H1 (cell line): ENCODE data around the gene HMHB1. TPM values are rescaled to one million over a fixed set of nuclear protein-coding genes. Genes with fewer than 3 reads are reported as not detected.

Experiments
- CEBPB ChIP-seq: IDR thresholded peaks from 2 replicates; pipeline ENCODE4 v1.6.1; 2012; ENCODE audit warnings: low read depth, low read length
- FOSL1 ChIP-seq: IDR thresholded peaks from 2 replicates; pipeline ENCODE4 v1.6.1; 2011; ENCODE audit warnings: mild to moderate bottlenecking, low read depth, low read length, moderate library complexity; ENCODE audit not compliant: insufficient read depth
- HDAC6 ChIP-seq: IDR thresholded peaks from one replicate; pipeline ENCODE4 v1.7.1; 2012; ENCODE audit warnings: low read depth, mild to moderate bottlenecking, inconsistent platforms, low read length, moderate library complexity
- RFX5 ChIP-seq: IDR thresholded peaks from 2 replicates; pipeline ENCODE4 v1.6.1; 2011; ENCODE audit warnings: low read depth, low read length, improper control_type of control experiment, borderline replicate concordance
- TCF12 ChIP-seq: IDR thresholded peaks from 2 replicates; pipeline ENCODE4 v1.6.1; 2011; ENCODE audit warnings: low read depth, mild to moderate bottlenecking, low read length
- TEAD4 ChIP-seq: IDR thresholded peaks from 2 replicates; pipeline ENCODE4 v1.6.1; 2012; ENCODE audit warnings: low read depth, low read length, inconsistent platforms, mixed read lengths
- polyA plus RNA-seq, 7 experiments: library from polyadenylated mRNA; depleted of rRNA in 3 of 7; stranded (reverse) in 5 of 7; unstranded in 2 of 7; fragments of >200 nt in 5 of 7; fragments of 200-250 nt in 2 of 7; gene quantifications; 1 replicate in 5 of 7; 2 replicates in 1 of 7; 4 replicates in 1 of 7; pipeline versions ENCODE4 v1.2.1 to v1.2.3, GENCODE V29; 2011 to 2013; ENCODE audit warnings: missing spikeins in 2 of 7, mixed read lengths in 2 of 7
- total RNA-seq: library from RNA; stranded (reverse); fragmentation: NEBNext Ultra II Directional; extraction: Animal tissue kit (Norgen Biotek cat#: 25700); gene quantifications from 2 replicates; pipeline ENCODE4 v1.2.1, GENCODE V29; 2021
- TF ChIP-seq, protein P1 (sequence below): IDR thresholded peaks from 2 replicates; pipeline ENCODE4 v1.6.1; 2012; ENCODE audit warnings: inconsistent platforms
- TF ChIP-seq, protein P2 (sequence below): IDR thresholded peaks from 2 replicates; pipeline ENCODE4 v1.6.1; 2012; ENCODE audit warnings: low read length, inconsistent platforms

The HMHB1 gene
- total and polyA plus RNA-seq, 2 of the 8 experiments (the other 6 are each of a cell fraction or from before 2014, with no cell fraction given): not detected

DNA sequence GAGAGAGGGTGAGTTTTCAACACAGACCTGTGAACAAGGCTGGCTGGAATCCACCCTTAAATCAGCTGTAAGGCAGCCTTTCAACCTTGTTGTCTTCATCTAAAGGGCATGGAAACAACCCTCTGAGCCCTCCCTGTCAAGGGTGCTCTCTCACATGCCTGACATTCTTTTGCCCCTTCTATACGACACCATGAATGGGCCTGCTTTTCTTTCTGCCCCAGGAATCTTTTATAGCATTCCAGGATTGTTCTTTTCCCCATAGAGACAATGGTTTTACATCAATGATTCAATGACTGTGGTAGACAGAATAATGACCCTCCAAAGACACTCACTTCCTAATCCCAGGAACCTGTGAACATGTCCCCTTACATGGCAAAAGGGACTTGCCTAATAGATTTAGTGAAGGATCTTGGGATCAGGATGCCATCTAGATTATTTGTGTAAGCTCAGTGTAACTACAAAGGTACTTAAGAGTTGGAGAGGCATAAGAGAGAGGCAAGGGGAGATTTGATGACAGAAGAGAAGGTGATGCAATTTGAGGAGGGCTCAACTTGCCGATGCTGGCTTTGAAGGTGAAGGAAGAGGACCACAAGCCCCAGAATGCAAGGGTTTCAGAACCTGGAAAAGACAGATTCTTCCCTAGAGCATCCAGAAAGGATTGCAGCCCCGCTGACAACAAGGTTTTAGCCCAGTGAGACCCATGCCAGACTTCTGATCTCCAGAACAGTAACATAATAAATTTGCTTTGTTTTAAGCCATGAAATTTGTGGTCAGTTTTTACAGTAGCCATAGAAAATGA lies 29.2 kb upstream of the HMHB1 start (continued):
- TF ChIP-seq, protein P1, sequence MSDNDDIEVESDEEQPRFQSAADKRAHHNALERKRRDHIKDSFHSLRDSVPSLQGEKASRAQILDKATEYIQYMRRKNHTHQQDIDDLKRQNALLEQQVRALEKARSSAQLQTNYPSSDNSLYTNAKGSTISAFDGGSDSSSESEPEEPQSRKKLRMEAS: peak; percentile 38; the same call in 1 of the 2 replicates
- peak; percentile 78 for TF ChIP-seq CEBPB
- no peak for TF ChIP-seq FOSL1
- TF ChIP-seq RFX5: no peak
- 0 out of 2 replicates have a peak, but pooled peaks have one; percentile 28 for TF ChIP-seq TCF12
- peak; percentile 96 for TF ChIP-seq TEAD4
- TF ChIP-seq, protein P2, sequence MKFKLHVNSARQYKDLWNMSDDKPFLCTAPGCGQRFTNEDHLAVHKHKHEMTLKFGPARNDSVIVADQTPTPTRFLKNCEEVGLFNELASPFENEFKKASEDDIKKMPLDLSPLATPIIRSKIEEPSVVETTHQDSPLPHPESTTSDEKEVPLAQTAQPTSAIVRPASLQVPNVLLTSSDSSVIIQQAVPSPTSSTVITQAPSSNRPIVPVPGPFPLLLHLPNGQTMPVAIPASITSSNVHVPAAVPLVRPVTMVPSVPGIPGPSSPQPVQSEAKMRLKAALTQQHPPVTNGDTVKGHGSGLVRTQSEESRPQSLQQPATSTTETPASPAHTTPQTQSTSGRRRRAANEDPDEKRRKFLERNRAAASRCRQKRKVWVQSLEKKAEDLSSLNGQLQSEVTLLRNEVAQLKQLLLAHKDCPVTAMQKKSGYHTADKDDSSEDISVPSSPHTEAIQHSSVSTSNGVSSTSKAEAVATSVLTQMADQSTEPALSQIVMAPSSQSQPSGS: no peak
- no peak for TF ChIP-seq HDAC6
